Measurements from ENCODE around the gene SGCD.
"Not testable (repeated sequence)": the region's sequence is repeated elsewhere in the genome, so short reads cannot be mapped to it uniquely, and the experiment has no call there.

Gene SGCD

DNA sequence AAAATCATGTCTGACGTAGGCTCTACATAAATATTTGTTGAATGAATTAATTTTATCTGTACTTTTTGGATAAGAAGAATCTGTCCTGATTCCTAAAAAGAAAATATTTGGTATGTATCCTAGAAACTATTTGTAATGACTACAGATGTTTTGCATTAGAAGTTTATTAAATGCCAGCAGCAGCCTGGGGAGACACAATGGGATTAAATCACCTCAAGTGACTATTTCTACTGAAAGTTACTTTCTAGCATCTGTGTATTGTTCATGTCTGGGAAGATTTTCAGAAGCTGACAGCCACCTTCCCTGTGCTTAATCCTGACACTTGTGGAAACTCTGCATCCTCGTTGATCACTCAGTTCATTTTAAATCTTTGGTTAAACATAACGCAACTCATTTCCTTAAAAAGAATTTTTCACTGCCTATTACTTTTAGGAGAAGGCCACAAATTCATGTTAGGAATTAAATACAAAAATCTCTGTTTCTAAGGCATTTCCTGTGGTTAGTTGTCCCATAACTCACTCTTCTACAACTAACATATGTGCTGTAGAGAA is 313.8 kb downstream of the SGCD start:
- no peak overlapping the region for H3K27ac ChIP-seq
- TF ChIP-seq, protein P1, sequence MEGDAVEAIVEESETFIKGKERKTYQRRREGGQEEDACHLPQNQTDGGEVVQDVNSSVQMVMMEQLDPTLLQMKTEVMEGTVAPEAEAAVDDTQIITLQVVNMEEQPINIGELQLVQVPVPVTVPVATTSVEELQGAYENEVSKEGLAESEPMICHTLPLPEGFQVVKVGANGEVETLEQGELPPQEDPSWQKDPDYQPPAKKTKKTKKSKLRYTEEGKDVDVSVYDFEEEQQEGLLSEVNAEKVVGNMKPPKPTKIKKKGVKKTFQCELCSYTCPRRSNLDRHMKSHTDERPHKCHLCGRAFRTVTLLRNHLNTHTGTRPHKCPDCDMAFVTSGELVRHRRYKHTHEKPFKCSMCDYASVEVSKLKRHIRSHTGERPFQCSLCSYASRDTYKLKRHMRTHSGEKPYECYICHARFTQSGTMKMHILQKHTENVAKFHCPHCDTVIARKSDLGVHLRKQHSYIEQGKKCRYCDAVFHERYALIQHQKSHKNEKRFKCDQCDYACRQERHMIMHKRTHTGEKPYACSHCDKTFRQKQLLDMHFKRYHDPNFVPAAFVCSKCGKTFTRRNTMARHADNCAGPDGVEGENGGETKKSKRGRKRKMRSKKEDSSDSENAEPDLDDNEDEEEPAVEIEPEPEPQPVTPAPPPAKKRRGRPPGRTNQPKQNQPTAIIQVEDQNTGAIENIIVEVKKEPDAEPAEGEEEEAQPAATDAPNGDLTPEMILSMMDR (conservative IDR thresholded peaks at IDR 0.05): no peak

DNA sequence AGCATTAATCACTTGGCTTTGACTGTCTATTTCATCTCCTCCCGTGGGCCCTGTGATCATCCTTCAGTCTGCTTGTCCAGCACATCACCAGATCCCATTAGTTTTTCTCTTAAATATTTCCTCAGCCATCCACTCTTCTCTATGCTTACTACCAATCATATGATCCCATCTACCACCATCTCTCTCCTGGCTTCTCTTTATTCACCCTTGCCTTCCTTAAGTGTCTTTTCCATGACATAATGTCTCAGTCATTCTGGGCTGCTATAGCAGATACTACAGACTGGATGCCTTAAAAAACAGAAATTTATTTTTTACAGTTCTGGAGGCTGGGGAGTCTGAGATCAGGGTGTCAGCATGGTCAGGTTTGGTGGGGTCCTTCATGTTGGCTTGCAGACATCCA is 314.7 kb downstream of the SGCD start:
- no peak overlapping the region for H3K27ac ChIP-seq
- TF ChIP-seq, protein P1 (conservative IDR thresholded peaks at IDR 0.05): no peak

DNA sequence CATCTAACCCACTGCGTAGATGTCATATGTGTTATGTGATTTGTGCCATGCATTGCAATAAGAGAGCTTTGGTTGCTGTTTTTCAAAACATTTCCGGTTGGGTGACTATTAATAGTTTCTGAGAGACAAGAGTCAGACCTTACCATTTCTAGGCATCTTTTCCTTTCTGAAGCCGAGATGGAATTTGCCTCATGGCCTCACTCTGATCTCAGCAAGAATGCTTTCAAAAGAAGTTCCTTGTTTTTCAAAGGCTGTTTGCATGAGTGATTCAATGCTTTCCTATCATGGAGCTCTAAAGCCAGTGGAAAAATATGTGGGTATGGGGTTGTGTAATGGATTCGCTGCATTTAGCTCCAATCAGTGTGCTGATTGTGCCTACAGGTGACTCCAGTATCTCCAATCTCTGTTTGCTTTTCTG is 320.1 kb downstream of the SGCD start:
- no peak overlapping the region for H3K27ac ChIP-seq
- TF ChIP-seq, protein P1 (conservative IDR thresholded peaks at IDR 0.05): no peak

DNA sequence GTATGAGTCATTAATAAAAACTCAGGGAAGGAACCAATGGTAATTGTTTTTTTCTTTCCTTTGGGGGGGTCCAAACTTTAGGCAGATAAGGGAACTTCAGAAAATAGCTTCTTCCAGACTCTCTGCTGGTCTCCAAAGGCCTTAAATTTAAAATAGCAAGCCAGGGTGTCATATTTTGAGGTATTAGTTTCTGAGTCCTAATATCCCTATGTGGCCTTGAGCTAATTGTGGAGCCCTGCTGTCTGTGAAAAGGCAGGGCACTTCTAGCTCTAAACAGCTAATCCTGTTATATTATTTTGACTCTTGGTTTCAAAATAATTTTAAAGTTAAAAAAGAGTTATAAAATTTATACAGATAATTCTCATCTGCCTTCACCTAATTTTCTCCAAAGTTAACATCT is 327.5 kb downstream of the SGCD start:
- TF ChIP-seq, protein P1 (conservative IDR thresholded peaks at IDR 0.05): no peak
- H3K27ac ChIP-seq: no peak overlapping the region

DNA sequence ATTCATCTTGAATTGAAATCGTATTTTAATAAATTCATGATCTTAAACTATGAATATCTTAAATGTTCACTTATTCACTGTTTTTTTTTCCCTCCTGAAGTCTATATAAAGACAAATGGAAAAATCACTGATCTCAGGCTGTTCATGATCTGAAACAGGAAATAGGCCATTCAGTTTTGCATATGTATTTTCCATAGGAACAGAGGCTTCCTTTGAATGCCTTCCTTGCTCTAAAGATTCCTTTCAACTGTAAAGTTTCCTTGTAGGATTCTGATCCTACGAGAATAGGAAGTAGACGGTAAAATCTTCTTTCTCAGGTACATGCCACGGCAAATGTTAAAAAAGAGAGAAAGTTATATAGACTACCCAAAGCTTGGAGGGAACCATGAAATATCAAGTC is 328.8 kb downstream of the SGCD start:
- H3K27ac ChIP-seq: no peak overlapping the region
- TF ChIP-seq, protein P1 (conservative IDR thresholded peaks at IDR 0.05): no peak

DNA sequence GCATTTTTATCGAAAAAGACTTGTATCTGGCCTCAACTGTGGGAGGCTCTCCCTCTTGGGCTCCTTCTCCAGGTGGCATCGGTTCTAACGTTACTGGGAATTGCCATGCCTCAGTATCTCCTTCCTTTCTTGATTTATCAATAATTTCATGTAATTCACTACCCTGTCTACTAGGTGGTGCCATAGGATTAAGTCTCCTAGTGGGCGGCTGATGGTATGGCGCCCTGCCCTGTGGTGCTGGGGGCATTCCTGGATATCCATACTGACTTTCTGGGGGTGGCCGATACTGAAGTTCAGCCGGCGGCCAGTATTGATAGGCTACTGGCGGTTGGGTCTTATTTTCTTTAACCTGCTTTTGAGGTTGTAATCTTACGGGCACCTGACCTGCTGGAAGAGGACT is 337.9 kb downstream of the SGCD start:
- H3K27ac ChIP-seq: not testable (repeated sequence)

DNA sequence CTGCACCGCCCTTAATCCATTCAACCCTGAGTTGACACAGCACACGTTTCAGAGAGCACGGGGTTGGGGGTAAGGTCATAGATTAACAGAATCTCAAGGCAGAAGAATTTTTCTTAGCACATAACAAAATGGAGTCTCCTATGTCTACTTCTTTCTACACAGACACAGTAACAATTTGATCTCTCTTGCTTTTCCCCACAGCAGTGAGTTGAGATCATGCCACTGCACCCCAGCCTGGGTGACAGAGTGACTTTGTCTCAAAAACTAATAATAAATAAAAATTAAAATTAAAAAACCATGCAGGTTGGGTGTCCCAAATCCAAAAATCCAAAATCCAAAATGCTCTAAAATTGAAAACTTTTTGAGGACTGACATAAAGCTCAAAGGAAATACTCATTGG is 339.7 kb downstream of the SGCD start:
- H3K27ac ChIP-seq: not testable (repeated sequence)

DNA sequence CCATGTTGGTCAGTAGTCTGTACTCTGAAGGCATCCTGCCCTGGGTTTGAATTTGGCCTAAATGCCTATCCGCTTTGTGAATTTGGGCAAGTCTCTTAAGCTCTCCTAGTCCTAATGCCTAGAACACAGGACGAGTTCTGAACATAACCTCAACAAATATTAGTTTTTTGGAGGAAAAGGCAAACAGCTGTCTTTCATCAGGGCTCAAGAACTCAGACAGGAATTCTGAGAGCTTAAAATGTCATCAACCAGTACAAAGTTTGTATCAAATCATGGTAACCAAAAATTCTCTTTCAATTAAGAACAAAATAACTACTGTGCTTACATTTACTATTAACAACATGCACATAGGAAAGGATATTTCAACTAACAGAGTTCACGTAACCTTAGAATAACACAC is 340.7 kb downstream of the SGCD start:
- TF ChIP-seq, protein P1 (conservative IDR thresholded peaks at IDR 0.05): no peak
- no peak overlapping the region for H3K27ac ChIP-seq

DNA sequence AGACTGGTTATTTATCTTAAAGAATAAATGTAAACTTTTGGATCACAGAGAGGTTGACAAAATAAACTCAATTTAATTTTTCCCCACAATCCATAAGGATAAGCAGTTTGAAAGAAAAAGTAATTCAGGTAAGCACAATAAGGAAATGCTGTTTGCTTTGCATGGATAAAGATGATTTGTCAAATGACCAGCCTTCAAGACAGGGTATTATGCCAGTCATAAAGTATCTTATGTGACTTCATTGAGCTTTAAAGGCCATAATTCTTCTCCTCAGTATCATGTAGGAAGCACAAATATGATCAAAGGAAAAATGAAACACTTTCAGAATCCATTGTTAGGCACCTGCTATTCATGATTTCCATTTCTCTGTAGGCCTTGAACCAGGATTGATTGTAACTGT is 342.5 kb downstream of the SGCD start:
- H3K27ac ChIP-seq: peak overlapping the region; percentile 91
- TF ChIP-seq, protein P1 (conservative IDR thresholded peaks at IDR 0.05): no peak
